Memory B cell (primary cell): ENCODE data around the gene NDUFS6.

Experiments
- ATAC-seq: fragments of 150-1000 bp; cut with Tn5 transposase; 2 replicates; pipeline ENCODE4 v1.10.0; 2021; ENCODE audit warnings: low read depth, mild to moderate bottlenecking, moderate library complexity
- DNase-seq, 2 donors: peaks; one replicate each; pipeline ENCODE4 v3.0.0; 2022; ENCODE audit warnings: low spot score in 2 of 2
- H3K27ac Mint-ChIP-seq: one replicate; pipeline ENCODE4 v1.8.0; 2022; ENCODE audit warnings: mild to moderate bottlenecking, moderate library complexity, mixed read lengths
- H3K27me3 Mint-ChIP-seq: one replicate; pipeline ENCODE4 v1.8.0; 2022; ENCODE audit warnings: mixed read lengths
- H3K36me3 Mint-ChIP-seq: one replicate; pipeline ENCODE4 v1.8.0; 2022; ENCODE audit warnings: mild to moderate bottlenecking, mixed read lengths
- H3K4me1 Mint-ChIP-seq: one replicate; pipeline ENCODE4 v1.8.0; 2022; ENCODE audit warnings: mixed read lengths
- H3K4me3 Mint-ChIP-seq: one replicate; pipeline ENCODE4 v1.8.0; 2022; ENCODE audit warnings: mild to moderate bottlenecking, moderate library complexity, mixed read lengths
- H3K9me3 Mint-ChIP-seq: one replicate; pipeline ENCODE4 v1.8.0; 2022; ENCODE audit warnings: mixed read lengths

The NDUFS6 gene

GRCh38 chr5:1771149-1772065, 29.8 kb upstream of the NDUFS6 start:
- no peak overlapping the region for H3K4me3 Mint-ChIP-seq
- no peak for ATAC-seq
- H3K27me3 Mint-ChIP-seq: peaks cover 13% of the 10 kb centered on the region
- no peaks in the 10 kb centered on the region for H3K9me3 Mint-ChIP-seq
- no peaks in the 10 kb centered on the region for H3K36me3 Mint-ChIP-seq
- no peak for DNase-seq
- H3K27ac Mint-ChIP-seq: no peak overlapping the region
- no peaks in the 10 kb centered on the region for H3K4me1 Mint-ChIP-seq

- no peaks in the 10 kb centered on the region for H3K9me3 Mint-ChIP-seq
- no peaks in the 10 kb centered on the region for H3K4me1 Mint-ChIP-seq
- H3K27ac Mint-ChIP-seq: no peak overlapping the region
- peaks cover 14% of the 10 kb centered on the region for H3K27me3 Mint-ChIP-seq
- ATAC-seq (no peak), DNase-seq (no peak)
- H3K36me3 Mint-ChIP-seq: no peaks in the 10 kb centered on the region
- no peak overlapping the region for H3K4me3 Mint-ChIP-seq
These were observed 28.6 kb upstream of the NDUFS6 start for GRCh38 chr5:1772634-1773033.

DNA sequence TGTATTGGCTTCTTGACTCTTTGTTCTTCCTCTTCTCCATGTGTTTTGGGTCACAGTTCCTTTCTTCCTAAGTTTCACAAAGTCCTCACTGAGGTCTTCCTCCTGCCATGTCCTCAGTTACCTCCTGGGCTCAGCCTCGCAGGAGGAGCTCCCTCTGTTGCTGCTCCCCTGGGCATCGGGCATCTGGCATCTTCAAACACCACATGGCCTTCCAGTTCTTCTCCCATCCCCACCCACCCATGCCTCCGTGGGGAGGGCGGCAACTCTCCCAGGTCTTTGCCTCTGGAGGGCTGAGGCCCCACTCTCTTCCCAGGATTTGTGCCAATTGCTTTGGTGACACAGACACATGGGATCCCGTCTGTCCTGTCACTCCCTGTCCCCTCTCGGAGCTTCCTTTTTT, 24.4 kb upstream of the NDUFS6 start:
- Mint-ChIP-seq H3K27me3 (peaks cover 9% of the 10 kb centered on the region), H3K9me3 (no peaks in the 10 kb centered on the region), H3K36me3 (no peaks in the 10 kb centered on the region), H3K4me1 (peaks cover 2% of the 10 kb centered on the region), H3K4me3 (no peak overlapping the region), H3K27ac (no peak overlapping the region)
- ATAC-seq (no peak), DNase-seq (no peak)

- no peak for DNase-seq
- H3K4me3 Mint-ChIP-seq: no peak overlapping the region
These were observed 23.7 kb upstream of the NDUFS6 start for GRCh38 chr5:1777281-1778137.

GRCh38 chr5:1778138-1779020, 22.8 kb upstream of the NDUFS6 start:
- Mint-ChIP-seq H3K27me3 (peaks cover 8% of the 10 kb centered on the region), H3K4me3 (no peak overlapping the region), H3K27ac (no peak overlapping the region), H3K9me3 (no peaks in the 10 kb centered on the region), H3K4me1 (peaks cover 16% of the 10 kb centered on the region), H3K36me3 (no peaks in the 10 kb centered on the region)
- ATAC-seq (no peak), DNase-seq (no peak)

More at GRCh38 chr5:1777281-1778137, 23.7 kb upstream of the NDUFS6 start:
- H3K27me3 Mint-ChIP-seq: peaks cover 6% of the 10 kb centered on the region
- H3K36me3 Mint-ChIP-seq: no peaks in the 10 kb centered on the region
- no peaks in the 10 kb centered on the region for H3K9me3 Mint-ChIP-seq
- H3K27ac Mint-ChIP-seq: no peak overlapping the region
- H3K4me1 Mint-ChIP-seq: peaks cover 7% of the 10 kb centered on the region
- ATAC-seq: no peak

GRCh38 chr5:1779021-1779680, 22.1 kb upstream of the NDUFS6 start:
- Mint-ChIP-seq H3K27ac (no peak overlapping the region), H3K4me1 (peaks cover 19% of the 10 kb centered on the region), H3K9me3 (no peaks in the 10 kb centered on the region), H3K4me3 (no peak overlapping the region), H3K27me3 (peaks cover 8% of the 10 kb centered on the region), H3K36me3 (no peaks in the 10 kb centered on the region)
- DNase-seq: no peak
- ATAC-seq: no peak

DNA sequence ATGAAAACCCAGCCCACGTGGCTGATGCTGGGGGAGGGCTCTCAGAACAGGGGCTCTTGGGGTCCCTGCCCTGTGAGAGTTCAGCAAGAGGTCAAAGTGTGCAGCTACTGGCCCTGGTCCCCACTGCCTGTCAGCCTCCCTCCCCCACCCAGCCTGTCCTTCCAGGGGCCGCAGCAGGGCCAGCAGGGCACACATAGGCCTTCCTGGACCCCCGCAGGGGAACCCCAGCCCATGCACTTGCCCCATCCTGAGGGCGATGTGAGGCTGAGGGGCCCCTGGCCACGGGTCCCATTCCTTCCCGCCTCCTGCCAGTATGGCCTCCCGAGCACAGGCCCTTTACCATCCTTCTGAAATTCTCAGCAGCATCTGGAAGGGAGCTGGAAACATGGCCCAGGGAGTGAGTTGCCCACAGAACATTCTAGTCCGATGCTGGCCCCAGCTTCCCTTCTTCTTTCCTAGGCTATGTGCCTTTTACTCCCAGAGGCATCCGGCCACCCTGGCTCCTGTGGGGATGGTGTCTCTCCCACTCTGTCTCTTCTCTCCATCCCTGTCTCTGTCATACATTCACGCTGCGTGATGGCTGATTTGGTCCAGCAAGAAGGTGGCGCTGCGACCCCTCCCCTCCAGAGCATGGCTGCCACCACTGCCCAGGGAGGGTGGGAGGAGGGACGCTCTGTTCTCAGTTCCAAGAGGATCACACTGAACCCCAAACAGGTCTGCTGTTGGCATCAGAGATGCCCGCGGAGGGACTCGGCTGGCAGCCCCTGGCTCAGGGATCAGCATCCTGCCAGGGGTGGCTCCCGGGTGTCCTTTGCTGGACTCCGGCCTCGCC, 21.2 kb upstream of the NDUFS6 start:
- Mint-ChIP-seq H3K27ac (no peak overlapping the region), H3K4me1 (peaks cover 22% of the 10 kb centered on the region), H3K9me3 (no peaks in the 10 kb centered on the region), H3K27me3 (peaks cover 13% of the 10 kb centered on the region), H3K4me3 (no peak overlapping the region), H3K36me3 (no peaks in the 10 kb centered on the region)
- DNase-seq: no peak
- no peak for ATAC-seq

DNA sequence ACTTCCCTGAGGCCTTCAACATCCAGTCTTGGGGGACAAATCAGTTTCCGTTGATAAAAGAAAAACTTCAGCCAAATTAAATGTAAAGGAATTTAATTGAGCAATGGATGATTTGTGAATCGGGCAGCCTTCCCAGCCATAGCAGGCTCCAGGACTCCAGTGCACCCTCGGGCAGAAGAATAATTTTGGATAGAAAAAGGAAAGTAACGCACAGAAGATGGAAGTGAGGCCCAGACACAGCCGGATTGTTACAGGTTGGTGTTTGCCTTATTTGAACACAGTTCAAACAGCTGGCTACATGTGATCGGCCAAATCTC, 20.6 kb upstream of the NDUFS6 start:
- ATAC-seq: no peak
- H3K27ac Mint-ChIP-seq: no peak overlapping the region
- H3K4me1 Mint-ChIP-seq: peaks cover 22% of the 10 kb centered on the region
- H3K4me3 Mint-ChIP-seq: no peak overlapping the region
- H3K27me3 Mint-ChIP-seq: peaks cover 13% of the 10 kb centered on the region
- H3K36me3 Mint-ChIP-seq: no peaks in the 10 kb centered on the region
- no peaks in the 10 kb centered on the region for H3K9me3 Mint-ChIP-seq
- DNase-seq: no peak

GRCh38 chr5:1781107-1781506, 20.1 kb upstream of the NDUFS6 start:
- Mint-ChIP-seq H3K9me3 (no peaks in the 10 kb centered on the region), H3K4me1 (peaks cover 22% of the 10 kb centered on the region), H3K27me3 (peaks cover 13% of the 10 kb centered on the region), H3K4me3 (no peak overlapping the region), H3K36me3 (no peaks in the 10 kb centered on the region), H3K27ac (no peak overlapping the region)
- no peak for DNase-seq
- ATAC-seq: no peak

GRCh38 chr5:1781726-1782384, 19.4 kb upstream of the NDUFS6 start:
- Mint-ChIP-seq H3K36me3 (no peaks in the 10 kb centered on the region), H3K27me3 (peaks cover 13% of the 10 kb centered on the region), H3K4me3 (peak overlapping the region; percentile 59), H3K9me3 (no peaks in the 10 kb centered on the region), H3K27ac (no peak overlapping the region), H3K4me1 (peaks cover 22% of the 10 kb centered on the region)
- no peak for ATAC-seq
- DNase-seq: no peak

GRCh38 chr5:1782385-1783215, 18.6 kb upstream of the NDUFS6 start:
- Mint-ChIP-seq H3K27ac (peak overlapping the region; percentile 69), H3K9me3 (no peaks in the 10 kb centered on the region), H3K36me3 (no peaks in the 10 kb centered on the region), H3K4me3 (peak overlapping the region; percentile 59), H3K4me1 (peaks cover 22% of the 10 kb centered on the region), H3K27me3 (peaks cover 10% of the 10 kb centered on the region)
- peak; percentile 7 for ATAC-seq
- no peak for DNase-seq

- Mint-ChIP-seq H3K9me3 (no peaks in the 10 kb centered on the region), H3K36me3 (no peaks in the 10 kb centered on the region), H3K4me3 (peak overlapping the region; percentile 59), H3K27me3 (peaks cover 12% of the 10 kb centered on the region), H3K4me1 (peaks cover 22% of the 10 kb centered on the region), H3K27ac (peak overlapping the region; percentile 69)
- DNase-seq (no peak), ATAC-seq (peak; percentile 84)
These were observed 18.0 kb upstream of the NDUFS6 start for GRCh38 chr5:1783216-1783554.
